GM10266 (cell line): ENCODE results near the gene TAF11L11.
"Not testable (repeated sequence)": the region's sequence is repeated elsewhere in the genome, so short reads cannot be mapped to it uniquely, and the experiment has no call there.

ENCODE experiments used
- DNase-seq: peaks from one replicate; pipeline ENCODE4 v3.0.0; 2012; ENCODE audit errors: extremely low spot score
- CTCF ChIP-seq: IDR thresholded peaks from 2 replicates; pipeline ENCODE4 v1.5.1; 2012; ENCODE audit warnings: mild to moderate bottlenecking, low read depth; ENCODE audit not compliant: control insufficient read depth, insufficient read depth; ENCODE audit errors: missing control alignments

Gene TAF11L11

GRCh38 chr5:17603880-17604279, at the start of gene TAF11L11:
Gene TAF11L11, plus strand, starts transcription at chr5:17604183.
- DNase-seq: not testable (repeated sequence)

DNA sequence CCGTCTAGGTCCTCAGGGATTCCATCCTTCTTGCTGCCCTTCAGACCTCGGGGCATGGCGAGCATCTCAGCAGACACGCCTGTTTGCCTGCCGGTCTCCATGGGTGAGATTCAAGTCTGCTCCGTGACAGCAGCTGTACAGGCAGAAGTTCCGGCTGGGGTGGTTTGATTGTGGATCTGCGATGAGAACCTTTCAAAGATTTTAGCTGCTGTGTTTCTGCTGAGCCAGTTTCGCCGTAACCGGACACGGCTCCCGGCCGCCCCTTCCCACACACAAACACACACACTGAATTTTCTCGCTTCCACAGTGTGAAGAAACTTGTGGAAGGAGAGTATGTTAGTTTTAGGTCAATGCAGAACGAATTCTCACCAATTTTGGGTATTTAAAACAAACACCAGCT, 18.3 kb upstream of the TAF11L11 start, which contains the start of gene TAF11L7:
TAF11L7 (minus strand) TSS at position 101 of the 400 bp plus-strand sequence.
- not testable (repeated sequence) for DNase-seq

GRCh38 chr5:17590860-17591259, 13.1 kb upstream of the TAF11L11 start, which contains the start of gene TAF11L8:
Gene TAF11L8, minus strand, starts transcription at chr5:17590960.
- DNase-seq: not testable (repeated sequence)

GRCh38 chr5:17594255-17594654, 9.7 kb upstream of the TAF11L11 start, which contains the start of gene TAF11L9:
Gene TAF11L9, minus strand, starts transcription at chr5:17594394.
- DNase-seq: not testable (repeated sequence)

DNA sequence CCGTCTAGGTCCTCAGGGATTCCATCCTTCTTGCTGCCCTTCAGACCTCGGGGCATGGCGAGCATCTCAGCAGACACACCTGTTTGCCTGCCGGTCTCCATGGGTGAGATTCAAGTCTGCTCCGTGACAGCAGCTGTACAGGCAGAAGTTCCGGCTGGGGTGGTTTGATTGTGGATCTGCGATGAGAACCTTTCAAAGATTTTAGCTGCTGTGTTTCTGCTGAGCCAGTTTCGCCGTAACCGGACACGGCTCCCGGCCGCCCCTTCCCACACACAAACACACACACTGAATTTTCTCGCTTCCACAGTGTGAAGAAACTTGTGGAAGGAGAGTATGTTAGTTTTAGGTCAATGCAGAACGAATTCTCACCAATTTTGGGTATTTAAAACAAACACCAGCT, 6.3 kb upstream of the TAF11L11 start, which contains the start of gene TAF11L10:
TAF11L10 (minus strand) TSS at position 101 of the 400 bp plus-strand sequence.
- DNase-seq: not testable (repeated sequence)

DNA sequence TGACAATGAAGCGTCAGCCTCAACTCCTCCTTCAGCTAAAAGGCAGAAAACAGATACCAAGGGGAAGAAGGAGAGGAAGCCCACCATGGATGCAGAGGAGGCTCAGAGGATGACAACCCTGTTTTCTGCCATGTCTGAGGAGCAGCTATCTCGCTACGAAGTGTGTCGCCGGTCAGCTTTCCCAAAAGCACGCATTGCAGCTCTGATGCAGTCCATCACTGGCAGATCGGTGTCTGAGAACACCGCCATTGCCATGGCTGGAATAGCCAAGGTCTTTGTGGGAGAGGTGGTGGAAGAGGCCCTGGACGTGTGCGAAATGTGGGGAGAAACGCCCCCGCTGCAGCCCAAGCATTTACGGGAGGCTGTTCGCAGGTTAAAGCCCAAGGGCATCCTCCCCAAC, 968 bp downstream of the TAF11L11 start:
- no peak for TF ChIP-seq CTCF
- no peak for DNase-seq

DNA sequence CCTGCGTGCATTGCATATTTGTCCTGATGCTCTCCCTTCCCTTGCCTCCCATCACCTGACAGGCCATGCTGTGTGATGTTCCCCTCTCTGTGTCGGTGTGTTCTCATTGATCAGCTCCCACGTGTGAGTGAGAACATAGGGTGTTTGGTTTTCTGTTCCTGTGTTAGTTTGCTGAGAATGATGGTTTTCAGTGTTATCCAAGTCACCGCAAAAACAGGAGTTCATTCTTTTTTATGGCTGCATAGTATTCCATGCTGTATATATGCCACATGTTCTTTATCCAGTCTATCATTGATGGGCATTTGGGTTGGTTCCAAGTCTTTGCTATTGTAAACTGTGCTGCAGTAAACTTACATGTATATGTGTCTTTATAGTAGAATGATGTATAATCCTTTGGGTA, 3.5 kb downstream of the TAF11L11 start:
- not testable (repeated sequence) for DNase-seq

GRCh38 chr5:17610092-17610491, 6.1 kb downstream of the TAF11L11 start, which contains the start of gene TAF11L12:
Gene TAF11L12, plus strand, starts transcription at chr5:17610392.
- DNase-seq: not testable (repeated sequence)

GRCh38 chr5:17614872-17615605, 11.1 kb downstream of the TAF11L11 start:
- no peak for DNase-seq
- no peak for TF ChIP-seq CTCF

GRCh38 chr5:17619354-17619753, 15.4 kb downstream of the TAF11L11 start:
- DNase-seq: no peak
- TF ChIP-seq CTCF: no peak

GRCh38 chr5:17620627-17621026, 16.6 kb downstream of the TAF11L11 start:
- no peak for TF ChIP-seq CTCF
- DNase-seq: no peak
